Measurements from ENCODE around the gene DTNA. TPM values are rescaled to one million over a fixed set of nuclear protein-coding genes. Genes with fewer than 3 reads are reported as not detected.

The DTNA gene
- total RNA-seq, 1 donor from 2014 or later: 21.8 TPM

GRCh38 chr18:34749721-34750120, 39.6 kb downstream of the DTNA start:
- H3K27ac ChIP-seq: no peak overlapping the region
- H3K36me3 ChIP-seq: no peaks in the 10 kb centered on the region
- intact Hi-C loops (cut with DNase I): no loop called here
- no peaks in the 10 kb centered on the region for H3K4me1 ChIP-seq
- no peak for TF ChIP-seq CTCF (IDR thresholded peaks at IDR 0.05)
- no peak overlapping the region for H3K4me3 ChIP-seq
- DNase-seq (no peak), ATAC-seq (no peak)
- H3K27me3 ChIP-seq: no peaks in the 10 kb centered on the region
- no peaks in the 10 kb centered on the region for H3K9me3 ChIP-seq

- ATAC-seq (no peak), DNase-seq (no peak)
- Histone ChIP-seq H3K4me3 (no peak overlapping the region), H3K27ac (no peak overlapping the region), H3K4me1 (no peaks in the 10 kb centered on the region), H3K27me3 (no peaks in the 10 kb centered on the region), H3K36me3 (no peaks in the 10 kb centered on the region), H3K9me3 (no peaks in the 10 kb centered on the region)
- TF ChIP-seq CTCF (IDR thresholded peaks at IDR 0.05): no peak
- intact Hi-C loops (cut with DNase I): no loop called here
These were observed 42.0 kb downstream of the DTNA start for GRCh38 chr18:34752056-34752455.

DNA sequence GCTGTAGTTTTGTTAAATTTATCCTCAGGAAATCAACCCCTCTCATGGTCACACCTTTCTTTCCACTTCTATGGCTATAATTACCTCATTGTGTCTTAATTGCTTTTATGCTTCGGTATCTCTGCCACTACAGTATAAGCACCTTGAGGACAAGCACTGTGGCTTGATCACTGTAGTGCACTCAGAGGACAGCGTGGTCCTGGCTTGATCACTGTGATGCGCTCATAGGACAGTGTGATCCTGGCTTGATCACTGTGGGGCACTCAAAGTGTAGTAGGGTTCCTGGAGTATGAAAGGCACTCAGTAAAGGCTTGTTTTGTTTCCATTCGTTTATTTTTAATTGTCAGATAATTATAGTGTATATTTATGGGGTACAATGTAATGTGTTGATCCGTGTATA, 44.2 kb downstream of the DTNA start:
- ATAC-seq: no peak
- Histone ChIP-seq H3K9me3 (no peaks in the 10 kb centered on the region), H3K27ac (no peak overlapping the region), H3K4me1 (no peaks in the 10 kb centered on the region), H3K27me3 (no peaks in the 10 kb centered on the region), H3K36me3 (no peaks in the 10 kb centered on the region), H3K4me3 (no peak overlapping the region)
- intact Hi-C loops (cut with DNase I): no loop called here
- no peak for DNase-seq
- no peak for TF ChIP-seq CTCF (IDR thresholded peaks at IDR 0.05)

DNA sequence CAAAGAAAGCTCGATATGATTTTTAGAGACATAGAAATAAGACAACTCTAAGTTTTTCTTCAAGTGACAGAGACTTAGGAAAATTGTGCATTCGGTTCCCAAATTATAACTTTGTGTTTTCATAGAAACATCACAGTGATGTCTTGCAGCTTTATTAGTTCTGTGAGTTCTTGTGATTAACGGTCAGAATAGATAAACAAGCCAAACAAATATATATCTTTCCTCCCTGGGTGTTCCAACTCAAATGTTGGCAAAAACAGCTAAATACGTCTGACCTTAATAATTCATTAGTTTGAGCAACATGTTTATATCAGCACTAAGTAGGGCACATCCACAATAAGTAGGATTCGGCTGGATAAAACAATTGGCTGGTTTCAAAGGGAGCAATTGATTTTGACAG, 47.6 kb downstream of the DTNA start:
- H3K36me3 ChIP-seq: no peaks in the 10 kb centered on the region
- H3K27me3 ChIP-seq: no peaks in the 10 kb centered on the region
- H3K4me1 ChIP-seq: no peaks in the 10 kb centered on the region
- intact Hi-C loops (cut with DNase I): no loop called here
- ATAC-seq (no peak), DNase-seq (no peak)
- no peak for TF ChIP-seq CTCF (IDR thresholded peaks at IDR 0.05)
- no peaks in the 10 kb centered on the region for H3K9me3 ChIP-seq
- no peak overlapping the region for H3K27ac ChIP-seq
- H3K4me3 ChIP-seq: no peak overlapping the region

DNA sequence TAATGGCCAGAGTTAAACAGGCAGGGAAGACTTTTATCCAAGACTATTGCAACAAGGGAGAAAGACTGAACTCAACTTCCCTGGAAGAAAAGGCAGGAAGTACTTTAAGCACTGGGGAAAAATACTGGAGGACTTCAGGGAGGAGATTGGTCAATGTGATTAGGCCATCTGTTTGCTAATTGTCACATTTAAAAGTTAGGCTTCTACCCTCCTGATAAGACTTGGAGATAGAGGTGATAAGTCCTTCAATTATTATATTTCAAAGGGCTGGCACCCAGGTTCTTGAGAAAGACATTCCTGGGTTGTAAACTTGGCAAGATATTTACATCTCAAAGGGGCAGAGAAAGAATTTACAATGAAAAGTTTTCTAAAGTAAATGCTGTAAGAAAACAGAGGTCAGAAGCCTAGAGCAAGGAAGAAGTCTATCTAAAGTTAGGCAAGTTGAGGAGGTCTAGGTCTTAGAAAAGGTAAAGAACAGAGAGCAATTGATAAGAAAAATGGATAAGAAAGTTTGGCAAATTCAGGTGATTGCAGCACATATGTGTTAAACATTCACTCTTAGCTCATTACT, 48.4 kb downstream of the DTNA start:
- Histone ChIP-seq H3K27ac (no peak overlapping the region), H3K4me1 (no peaks in the 10 kb centered on the region), H3K9me3 (no peaks in the 10 kb centered on the region), H3K27me3 (no peaks in the 10 kb centered on the region), H3K4me3 (no peak overlapping the region), H3K36me3 (no peaks in the 10 kb centered on the region)
- DNase-seq (no peak), ATAC-seq (no peak)
- intact Hi-C loops (cut with DNase I): no loop called here
- no peak for TF ChIP-seq CTCF (IDR thresholded peaks at IDR 0.05)

DNA sequence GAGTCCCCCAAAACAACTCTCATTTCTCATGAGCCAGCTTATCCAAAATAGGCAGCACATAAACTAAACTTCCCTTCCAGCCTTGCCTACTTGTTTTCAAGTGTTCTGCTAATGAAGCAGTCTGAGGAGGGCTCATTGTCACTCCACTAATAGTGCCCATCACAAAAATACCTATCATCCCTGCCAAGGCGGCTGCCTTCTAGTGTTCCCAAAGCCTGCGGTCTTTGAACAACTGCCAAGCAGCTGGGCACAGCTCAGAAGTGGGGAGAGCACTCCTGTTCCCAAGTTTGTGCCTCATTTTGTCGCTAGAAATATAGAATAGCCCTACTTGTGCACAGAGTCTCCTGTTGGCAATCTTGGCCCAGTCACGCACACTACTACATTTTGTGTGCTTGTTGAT, 50.3 kb downstream of the DTNA start:
- Histone ChIP-seq H3K4me3 (no peak overlapping the region), H3K9me3 (no peaks in the 10 kb centered on the region), H3K36me3 (no peaks in the 10 kb centered on the region), H3K4me1 (no peaks in the 10 kb centered on the region), H3K27ac (no peak overlapping the region), H3K27me3 (no peaks in the 10 kb centered on the region)
- DNase-seq: no peak
- intact Hi-C loops (cut with DNase I): no loop called here
- TF ChIP-seq CTCF (IDR thresholded peaks at IDR 0.05): no peak
- no peak for ATAC-seq

All from upper lobe of right lung (tissue), 1 donor.